ENCODE results near the gene HLF.

DNA sequence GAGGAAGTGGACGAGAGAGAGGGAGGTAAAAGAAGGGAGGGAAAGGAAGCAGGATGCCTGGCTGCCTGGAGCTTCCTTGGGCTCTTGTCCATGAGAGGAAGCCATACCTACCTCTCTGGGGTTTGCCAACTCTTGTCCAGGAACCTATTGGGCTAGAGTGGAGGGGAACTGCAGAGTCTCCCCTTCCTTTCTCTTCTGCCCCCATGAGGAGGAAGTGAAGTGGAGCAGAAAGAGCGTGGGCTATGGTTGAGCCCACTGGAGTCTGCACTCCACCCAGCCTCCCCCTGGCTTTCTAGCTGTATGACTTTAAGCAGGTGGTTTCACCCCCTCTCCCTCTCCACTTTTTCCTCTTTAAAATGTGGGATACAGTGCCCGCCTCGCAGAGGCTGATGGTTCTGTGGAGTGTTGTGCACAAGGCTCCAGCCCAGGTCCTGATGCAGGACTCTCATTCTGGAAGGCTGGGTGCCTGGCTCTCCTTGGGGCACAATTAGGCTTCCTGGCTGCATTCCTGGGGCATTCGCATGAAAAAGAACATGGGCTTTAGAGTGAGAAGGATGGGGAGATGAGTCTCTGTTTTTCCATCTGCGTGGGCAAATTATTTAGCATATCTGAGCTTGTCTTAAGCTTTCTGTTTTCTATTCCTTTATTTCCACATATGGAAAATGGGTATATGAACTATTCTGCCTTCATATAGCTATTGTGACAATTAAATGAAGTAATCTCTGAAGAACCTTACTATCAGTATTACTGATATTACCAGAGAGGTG lies 40.7 kb downstream of the HLF start:
- TF ChIP-seq, protein P1, sequence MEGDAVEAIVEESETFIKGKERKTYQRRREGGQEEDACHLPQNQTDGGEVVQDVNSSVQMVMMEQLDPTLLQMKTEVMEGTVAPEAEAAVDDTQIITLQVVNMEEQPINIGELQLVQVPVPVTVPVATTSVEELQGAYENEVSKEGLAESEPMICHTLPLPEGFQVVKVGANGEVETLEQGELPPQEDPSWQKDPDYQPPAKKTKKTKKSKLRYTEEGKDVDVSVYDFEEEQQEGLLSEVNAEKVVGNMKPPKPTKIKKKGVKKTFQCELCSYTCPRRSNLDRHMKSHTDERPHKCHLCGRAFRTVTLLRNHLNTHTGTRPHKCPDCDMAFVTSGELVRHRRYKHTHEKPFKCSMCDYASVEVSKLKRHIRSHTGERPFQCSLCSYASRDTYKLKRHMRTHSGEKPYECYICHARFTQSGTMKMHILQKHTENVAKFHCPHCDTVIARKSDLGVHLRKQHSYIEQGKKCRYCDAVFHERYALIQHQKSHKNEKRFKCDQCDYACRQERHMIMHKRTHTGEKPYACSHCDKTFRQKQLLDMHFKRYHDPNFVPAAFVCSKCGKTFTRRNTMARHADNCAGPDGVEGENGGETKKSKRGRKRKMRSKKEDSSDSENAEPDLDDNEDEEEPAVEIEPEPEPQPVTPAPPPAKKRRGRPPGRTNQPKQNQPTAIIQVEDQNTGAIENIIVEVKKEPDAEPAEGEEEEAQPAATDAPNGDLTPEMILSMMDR (IDR thresholded peaks at IDR 0.05): no peak
- TF ChIP-seq POLR2A (IDR thresholded peaks at IDR 0.05; ENCODE audit: low read depth): no peak
